SKM-1 treated with dmso at 0.1 percent for 144 hours (cell line): ENCODE data around the gene LAMA2.

Experiments
- DNase-seq: peaks from one replicate; lab custom pipeline; 2025; ENCODE audit not compliant: unreplicated experiment; lab: John Stamatoyannopoulos, UW

The LAMA2 gene

DNA sequence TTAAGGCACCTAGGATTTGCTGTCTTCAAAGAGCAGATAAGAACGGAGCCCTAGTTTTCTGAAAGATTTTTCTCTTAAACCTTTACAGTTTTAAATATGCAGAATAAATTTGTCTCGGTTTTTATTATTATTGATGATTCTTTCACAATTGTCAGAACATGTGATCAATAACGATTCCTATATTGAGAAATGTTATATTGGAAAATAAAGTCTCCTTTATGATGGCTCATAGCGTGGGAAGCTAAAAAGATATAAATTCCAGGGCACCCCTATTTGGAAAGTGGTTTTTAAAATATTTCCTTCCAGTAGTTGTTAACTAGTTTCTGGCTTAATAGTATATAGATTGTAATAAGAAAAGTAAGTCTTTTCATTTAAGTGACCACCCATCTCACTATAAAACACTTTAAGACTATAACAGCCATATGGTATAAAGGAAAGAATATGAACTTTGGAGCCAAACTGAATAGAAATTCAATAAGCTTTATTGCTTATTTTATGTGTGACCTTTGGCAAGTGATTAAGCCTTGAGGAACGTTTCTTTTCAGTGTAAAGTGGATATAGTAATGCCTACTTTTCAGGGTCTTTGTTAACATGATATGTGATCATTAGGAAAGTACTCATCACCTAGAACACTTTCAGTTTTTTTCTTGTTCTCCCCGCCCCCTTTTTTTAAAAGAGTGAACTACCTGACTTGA is 369.6 kb downstream of the LAMA2 start:
- no peak for DNase-seq

DNA sequence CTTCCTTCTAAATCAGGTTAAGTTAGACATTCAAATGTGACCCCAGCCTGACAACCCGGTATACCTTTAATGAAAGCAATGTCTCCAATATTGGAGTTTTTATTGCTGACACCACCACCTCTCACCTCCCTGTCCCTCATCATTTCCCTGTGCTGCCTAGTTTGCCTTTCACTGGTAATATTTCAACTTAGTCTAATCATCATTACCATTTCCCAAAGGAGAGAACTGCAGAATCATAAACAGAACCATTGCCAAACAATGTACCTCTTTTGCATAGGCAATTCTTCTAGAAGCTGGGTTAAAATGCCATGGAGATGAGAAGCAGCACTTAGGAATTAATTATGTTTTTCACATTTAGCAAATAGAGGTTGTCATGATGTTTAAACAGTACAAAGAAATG is 370.3 kb downstream of the LAMA2 start:
- DNase-seq = no peak

- DNase-seq = no peak
Measured at GRCh38 chr6:129253727-129254126, 370.8 kb downstream of the LAMA2 start.

GRCh38 chr6:129257196-129257595 is 374.3 kb downstream of the LAMA2 start:
- DNase-seq = no peak

DNA sequence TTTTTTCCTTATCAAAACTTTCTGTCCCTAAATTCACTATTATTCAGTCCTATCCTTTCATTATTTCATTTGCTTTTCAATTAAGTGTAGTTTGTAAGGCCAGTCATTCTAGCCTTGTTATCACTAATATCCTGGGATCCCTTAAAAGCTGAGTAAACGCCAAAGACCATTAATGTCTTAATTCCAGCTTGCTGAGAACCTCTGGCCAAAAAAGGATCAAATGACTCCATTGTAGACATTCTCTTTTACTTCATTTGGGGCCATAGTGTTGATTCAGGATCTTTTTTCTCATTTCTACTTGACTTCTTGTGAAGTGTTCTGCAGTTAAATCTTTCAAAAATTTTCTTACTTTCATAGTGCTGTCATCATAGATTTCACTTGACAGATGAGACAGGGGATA is 379.7 kb downstream of the LAMA2 start:
- DNase-seq = no peak

- no peak for DNase-seq
Measured at GRCh38 chr6:129263176-129263575, 380.2 kb downstream of the LAMA2 start.

DNA sequence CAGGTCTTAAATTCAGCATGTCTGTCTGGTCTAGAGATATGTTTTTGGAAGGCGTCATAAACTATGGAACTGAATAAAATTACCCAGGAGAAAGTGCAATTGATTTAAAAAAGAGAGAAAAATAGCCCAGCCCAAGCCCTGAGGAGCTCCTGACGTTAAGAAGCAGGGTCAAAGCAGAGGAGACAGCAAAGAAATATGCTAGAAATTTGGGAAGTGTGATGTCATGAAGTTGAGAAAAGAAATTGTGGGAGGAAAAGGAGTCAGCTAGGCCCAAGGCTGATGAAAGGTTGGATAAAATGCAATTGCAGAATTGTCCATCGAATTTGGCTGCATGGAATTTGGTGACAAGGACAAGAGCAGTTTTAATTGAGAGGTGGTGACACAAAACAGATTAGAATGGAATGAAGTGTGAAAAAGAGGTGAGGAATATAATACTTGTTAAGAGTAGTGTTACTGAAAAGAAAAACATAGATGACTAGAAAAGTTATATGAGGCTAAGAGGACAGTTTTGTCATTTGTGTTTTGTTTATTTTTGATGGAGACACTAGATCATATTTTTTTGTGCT is 381.6 kb downstream of the LAMA2 start:
- DNase-seq = no peak

- no peak for DNase-seq
Measured at GRCh38 chr6:129267028-129267427, 384.1 kb downstream of the LAMA2 start.

GRCh38 chr6:129269076-129269475 is 386.1 kb downstream of the LAMA2 start:
- no peak for DNase-seq

GRCh38 chr6:129269891-129270290 is 387.0 kb downstream of the LAMA2 start:
- DNase-seq = no peak

DNA sequence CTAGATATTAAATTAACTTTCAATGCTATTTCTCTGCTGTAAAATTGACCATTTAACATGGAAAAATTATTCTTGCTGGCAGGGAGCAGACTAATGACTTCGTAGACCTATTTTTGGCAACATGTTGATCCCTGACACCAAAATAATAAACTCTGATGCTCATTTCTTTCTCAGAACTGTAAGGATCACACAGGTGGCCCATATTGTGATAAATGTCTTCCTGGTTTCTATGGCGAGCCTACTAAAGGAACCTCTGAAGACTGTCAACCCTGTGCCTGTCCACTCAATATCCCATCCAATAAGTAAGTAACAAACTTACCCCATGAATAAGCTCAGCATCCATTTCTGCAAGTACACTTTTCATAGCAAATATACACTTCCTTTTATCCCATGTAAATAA is 387.5 kb downstream of the LAMA2 start:
- DNase-seq = no peak

DNA sequence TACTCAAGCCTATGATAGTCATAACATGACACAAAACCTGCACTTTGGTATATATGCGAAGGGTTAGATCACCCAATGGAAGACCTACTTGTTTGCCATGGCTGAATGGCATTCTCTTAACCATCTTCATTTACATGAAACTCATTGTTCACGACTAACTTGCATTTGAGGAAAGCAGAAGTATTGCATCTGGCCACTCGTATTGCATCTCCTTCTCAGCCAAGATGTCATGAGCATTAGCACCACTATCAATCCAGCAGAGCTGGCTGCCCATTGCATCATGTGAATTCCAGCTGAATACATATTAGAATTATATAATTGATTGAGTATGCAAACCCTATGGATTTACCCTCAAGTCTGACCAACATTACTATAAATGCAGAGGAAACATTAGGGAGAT is 390.2 kb downstream of the LAMA2 start:
- no peak for DNase-seq

DNA sequence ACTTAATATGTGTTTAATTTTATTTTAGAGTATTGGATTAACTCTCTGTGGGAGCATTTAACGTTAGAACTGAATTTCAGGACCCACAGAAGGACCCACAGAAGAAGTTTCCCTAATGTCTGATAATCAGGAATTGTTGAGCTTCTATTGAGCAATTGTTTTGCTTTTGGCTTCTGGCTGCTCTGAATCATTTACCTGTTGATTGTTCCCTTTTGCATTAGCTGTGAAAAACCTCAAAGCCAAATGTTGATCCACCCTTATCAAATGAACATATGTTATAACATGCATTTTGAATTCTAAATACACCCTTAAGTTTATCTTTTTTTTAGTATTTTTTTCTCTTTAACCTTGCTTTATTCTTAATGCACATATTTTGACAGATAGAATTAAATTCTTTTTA is 393.5 kb downstream of the LAMA2 start:
- no peak for DNase-seq

DNA sequence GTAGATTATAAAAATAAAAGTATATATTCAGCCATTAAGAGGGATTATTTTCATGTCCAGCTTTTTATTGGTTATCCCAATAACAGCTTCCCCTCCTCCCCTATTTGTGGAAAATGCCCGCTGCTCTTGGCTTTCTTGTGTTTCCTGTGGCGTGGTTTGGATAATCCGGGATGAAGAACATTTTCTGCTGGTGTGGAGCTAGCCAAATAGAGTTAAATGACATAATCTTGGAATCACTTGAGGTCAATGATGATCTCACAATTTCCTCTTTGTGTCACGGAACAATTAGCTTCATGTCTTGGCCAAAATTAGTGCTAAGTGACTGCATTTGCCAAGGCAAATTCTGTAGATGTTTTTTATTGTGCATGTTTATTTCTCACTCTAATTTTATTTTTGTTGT is 394.0 kb downstream of the LAMA2 start:
- DNase-seq = no peak

DNA sequence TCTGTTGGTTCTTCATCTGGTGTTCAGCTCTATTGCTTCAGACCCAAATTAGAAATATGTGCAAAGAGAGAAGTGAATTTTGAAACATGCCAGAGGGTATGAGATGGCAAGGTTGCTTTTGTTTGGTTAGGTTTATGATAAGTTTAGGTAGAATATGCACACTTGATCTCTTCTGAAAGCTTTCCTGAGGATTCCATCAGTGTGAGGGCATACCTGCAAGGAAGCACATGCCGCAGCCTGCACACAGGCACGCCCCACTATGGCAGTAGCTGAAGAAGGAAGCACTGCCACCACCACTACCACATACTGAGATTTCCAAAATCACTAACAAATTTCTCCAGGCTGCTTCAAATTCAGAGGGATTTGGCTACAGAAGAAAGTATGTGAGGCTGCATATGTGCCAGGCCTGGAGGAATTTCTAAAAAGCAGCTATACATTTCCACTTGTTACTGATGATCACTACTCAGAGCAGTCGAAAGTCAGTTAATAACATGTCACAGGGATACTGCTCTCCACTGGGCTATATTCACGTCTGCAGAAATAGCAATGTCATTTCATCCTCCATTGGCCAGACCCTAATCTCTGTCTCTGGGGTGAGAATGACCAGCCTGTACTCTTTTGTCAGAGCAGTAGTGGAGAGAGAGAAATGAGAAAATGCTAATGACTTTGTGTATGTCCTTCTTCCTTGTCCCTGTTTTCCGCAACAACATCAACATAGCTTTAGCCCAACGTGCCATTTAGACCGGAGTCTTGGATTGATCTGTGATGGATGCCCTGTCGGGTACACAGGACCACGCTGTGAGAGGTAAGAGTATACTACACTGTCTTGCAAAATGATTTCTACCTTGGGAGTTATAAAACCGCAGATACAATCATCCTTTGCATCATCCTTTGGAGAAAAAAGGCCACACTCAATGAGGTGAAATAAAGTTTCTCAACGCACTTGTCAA is 396.7 kb downstream of the LAMA2 start:
- no peak for DNase-seq

DNA sequence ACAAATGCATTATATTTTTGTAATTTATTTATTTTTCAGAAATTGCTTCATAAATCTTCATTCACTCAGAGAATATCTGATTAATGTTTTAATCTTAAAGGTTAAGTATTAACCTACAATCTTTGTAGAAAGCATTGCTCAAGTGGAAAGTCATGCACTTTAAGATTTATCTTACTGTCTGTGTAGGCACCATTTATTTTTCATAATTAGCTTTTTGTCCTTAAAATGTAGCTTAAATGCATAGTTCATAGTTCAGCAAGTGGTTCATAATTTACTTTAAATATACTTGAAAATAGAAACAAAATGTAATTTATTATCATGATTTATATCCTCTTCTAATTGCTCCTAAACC is 397.3 kb downstream of the LAMA2 start:
- DNase-seq = no peak

GRCh38 chr6:129280749-129281148 is 397.8 kb downstream of the LAMA2 start:
- DNase-seq = no peak

DNA sequence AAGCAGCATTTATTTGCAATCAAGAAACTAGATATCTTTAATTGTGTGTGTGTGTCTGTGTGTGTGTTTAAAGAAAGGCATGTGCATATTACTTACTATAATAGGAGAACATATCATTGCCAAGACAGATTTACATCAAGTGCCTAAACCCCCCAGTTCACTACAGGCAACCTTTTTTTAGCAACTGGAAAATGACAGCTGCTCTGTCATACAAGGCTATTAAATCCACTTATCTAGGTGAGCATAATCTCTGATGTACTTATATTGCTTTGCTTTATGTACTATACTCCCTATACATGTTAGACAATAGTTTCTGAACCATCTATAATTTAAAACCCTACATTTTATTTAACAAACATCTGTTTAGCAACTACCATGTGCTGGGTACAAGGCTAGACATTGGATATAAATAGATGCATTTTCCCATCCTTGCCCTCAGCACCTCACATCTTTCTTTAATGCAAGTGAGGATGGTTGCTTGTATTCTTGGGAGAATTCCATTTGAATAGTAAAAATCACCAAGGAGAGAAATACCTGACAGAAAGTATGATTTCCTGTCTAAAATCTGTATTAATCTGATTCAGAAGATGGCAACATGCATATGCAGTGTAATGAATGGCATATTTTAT is 398.3 kb downstream of the LAMA2 start:
- no peak for DNase-seq

DNA sequence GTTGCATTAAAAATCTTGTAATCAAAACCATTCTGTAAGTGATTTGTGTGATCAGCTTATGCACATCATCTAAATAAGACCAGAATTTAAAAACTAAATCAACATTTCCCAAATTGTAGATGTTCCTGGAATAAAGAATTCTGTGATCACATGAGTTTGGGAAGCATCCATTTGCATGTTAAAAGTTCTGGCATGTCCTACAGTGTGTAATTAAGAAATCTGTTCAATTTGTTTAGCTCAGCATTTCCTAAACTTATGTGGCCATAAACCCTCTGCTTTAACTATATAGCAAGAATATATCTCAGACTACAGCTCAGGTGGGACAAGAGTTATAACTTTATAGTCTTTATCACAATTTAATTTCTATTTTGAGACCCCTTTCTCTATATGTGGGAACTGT is 399.1 kb downstream of the LAMA2 start:
- DNase-seq = no peak

GRCh38 chr6:129284225-129284624 is 401.3 kb downstream of the LAMA2 start:
- no peak for DNase-seq
